ENCODE measurements around the gene USP28.
A peak's percentile ranks its signal among the peaks of the same experiment; 100 is the strongest.

The USP28 gene

GRCh38 chr11:113876798-113877669, 1.7 kb upstream of the USP28 start:
- DNase-seq (ENCODE audit: low spot score): no peak

DNA sequence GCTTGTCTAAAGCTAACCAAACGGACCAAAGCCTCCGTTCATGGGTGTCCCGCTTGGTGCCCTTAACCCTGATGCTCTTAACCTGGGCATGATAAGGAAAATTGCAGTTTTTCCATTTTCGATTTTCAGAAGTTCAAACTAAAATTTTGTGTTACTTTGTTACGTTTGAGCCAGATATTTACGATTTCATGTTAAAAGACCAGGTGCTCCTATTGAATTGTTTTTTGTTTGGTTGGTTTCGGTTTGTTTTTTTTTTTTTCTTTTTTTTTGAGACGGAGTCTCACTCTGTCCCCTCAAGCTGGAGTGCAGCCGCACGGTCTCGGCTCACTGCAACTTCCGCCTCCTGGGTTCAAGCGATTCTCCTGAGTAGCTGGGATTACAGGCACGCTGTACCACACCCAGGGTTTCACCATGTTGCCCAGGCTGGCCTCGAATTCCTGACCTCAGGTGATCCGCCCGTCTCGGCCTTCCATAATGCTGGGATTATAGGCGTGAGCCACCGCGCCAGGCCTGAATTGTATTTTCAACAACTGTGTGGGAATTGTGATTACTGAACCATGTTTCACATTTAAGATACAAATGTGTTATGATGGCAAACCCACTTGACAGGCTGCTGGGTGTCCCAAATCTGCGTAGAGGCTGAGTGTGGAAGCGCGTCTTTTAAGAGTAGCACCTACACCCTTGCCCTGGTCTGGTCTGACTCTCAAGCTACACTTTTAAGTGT, 864 bp upstream of the USP28 start:
- no peak for DNase-seq (ENCODE audit: low spot score)

GRCh38 chr11:113874581-113875233, 665 bp downstream of the USP28 start:
- peak; percentile 21 for DNase-seq (ENCODE audit: low spot score)

DNA sequence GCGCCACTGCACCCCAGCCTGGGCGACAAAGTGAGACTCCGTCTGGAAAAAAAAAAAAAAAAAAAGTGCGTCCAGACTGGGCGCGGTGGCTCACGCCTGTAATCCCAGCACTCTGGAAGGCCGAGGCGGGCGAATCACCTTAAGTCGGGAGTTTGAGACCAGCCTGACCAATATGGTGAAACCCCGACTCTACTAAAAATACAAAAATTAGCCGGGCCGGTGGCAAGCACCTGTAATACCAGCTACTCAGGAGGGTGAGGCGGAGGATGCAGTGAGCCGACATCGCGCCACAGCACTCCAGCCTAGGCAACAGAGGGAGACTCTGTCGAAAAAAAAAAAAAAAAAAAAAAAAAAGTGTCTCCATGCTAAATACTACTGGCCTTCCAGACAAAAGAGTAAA, 1.3 kb downstream of the USP28 start:
- no peak for DNase-seq (ENCODE audit: low spot score)

DNA sequence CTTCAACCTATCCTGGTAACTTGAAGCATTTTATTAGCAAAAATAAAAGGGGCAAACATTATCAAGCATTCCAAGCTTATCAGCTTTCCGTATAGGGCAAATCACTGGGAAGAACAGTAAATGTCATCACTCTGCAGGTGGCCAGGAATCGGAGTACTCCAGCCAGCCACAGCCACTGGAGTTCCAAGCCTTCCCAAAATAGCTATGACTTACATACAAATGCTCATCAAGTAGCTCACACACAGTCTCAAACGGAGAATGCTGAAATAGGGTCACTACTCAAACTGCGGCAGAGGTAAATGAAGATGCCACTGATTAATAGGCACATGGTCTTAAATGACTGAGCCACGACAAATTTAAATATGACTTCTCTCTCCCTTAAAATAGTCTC, 2.1 kb downstream of the USP28 start:
- no peak for DNase-seq (ENCODE audit: low spot score)

- DNase-seq (ENCODE audit: low spot score): no peak
Measured at GRCh38 chr11:113871336-113871735, 4.0 kb downstream of the USP28 start.

DNA sequence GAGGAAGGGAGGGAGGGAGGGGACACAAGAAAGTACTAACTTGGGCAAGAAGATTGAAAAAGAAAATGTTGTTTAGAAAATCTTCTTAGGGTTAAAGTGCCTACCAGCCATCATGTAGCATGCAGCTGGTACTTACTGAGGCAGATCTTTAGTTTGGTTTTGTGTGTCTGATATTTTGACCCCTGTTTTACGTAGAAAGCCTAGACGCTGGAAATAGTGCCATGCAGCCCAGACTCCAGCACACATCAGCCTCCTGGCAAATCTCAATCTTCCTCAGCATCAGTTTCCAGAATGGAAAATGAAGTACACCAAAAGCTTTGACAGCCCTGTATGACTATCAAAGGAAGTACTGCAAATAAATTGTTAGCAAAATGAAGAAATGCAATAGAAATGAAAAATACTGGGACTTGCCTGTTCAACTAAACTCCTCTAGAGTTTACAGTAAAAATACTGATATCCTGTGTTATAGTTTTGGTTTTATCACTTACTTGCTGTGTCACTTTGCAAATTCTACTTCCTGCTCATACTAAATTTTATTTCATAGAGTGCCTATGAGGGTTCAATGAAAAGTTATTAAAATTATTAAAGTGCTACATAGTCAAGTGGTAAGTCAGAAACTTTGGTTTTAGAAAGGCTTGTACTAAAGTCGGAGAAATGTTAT, 7.4 kb downstream of the USP28 start:
- no peak for DNase-seq (ENCODE audit: low spot score)

DNA sequence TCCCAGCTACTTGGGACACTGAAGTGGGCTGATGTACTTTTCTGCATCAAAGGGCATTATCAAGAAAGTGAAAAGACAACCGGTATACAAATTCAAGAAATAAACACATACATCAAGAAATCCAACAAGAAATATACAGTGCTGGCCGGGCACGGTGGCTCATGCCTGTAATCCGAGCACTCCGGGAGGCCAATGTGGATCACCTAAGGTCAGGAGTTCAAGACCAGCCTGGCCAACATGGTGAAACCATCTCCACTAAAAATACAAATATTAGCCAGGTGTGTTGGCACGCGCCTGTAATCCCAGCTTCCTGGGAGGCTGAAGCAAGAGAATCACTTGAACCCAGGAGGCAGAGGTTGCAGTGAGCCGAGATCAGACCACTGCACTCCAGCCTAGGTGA, 9.5 kb downstream of the USP28 start:
- DNase-seq (ENCODE audit: low spot score): no peak

- DNase-seq (ENCODE audit: low spot score): no peak
Measured at GRCh38 chr11:113864410-113864809, 11.0 kb downstream of the USP28 start.

- DNase-seq (ENCODE audit: low spot score): no peak
Measured at GRCh38 chr11:113862435-113862834, 12.9 kb downstream of the USP28 start.

DNA sequence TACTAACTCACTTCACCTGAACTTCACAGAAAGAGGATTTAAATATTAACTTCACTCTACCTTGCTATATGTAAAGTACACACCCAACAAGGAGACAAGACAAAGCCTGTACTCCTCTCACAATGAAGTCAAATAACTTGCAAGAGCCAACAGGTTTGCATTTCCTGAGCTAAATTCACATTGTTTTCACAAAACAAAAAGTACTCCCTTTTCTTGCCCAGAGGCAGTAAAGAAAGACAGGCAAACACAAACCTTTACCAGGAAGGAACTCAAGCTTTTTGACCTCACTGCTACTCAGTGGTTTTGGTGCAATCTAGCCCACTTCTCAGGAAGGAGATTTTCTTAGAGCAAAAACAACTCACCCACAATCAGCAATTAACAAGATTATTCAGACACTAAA, 15.7 kb downstream of the USP28 start:
- no peak for DNase-seq (ENCODE audit: low spot score)

DNA sequence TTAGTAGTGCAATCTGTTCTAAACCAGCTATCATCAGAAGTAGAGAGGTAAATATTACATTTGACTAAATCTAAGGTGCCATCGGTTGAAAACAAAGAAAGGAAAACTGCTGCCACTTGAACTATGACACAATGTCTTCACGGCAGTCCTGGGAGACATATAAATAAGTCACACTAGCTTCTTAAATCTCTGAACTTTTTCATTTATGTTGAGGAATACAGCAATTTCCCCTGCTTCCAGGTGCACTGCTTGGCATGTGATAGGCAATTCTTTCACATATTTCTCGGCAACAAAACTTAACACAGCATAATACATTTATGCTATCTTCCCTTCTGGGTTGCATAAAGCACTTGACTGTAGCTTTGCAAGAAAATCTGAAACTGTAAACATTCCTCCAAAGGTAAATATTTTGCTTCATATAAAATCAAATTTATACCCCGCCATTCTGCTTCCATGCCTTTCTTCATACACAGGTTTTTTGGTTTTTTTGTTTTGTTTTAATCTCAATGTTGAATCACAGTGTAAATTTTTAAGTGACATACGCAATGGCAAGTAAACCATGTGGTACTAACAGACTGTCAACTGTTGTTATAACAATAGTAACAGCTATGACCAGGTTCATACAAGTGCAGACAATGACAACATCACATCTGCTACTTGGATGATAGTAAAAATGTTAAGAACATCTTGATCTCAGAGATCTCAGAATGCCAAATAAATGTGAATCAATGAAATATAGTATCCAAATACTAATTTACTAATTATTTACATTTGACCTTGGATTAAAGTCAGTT, 18.2 kb downstream of the USP28 start:
- no peak for DNase-seq (ENCODE audit: low spot score)

DNA sequence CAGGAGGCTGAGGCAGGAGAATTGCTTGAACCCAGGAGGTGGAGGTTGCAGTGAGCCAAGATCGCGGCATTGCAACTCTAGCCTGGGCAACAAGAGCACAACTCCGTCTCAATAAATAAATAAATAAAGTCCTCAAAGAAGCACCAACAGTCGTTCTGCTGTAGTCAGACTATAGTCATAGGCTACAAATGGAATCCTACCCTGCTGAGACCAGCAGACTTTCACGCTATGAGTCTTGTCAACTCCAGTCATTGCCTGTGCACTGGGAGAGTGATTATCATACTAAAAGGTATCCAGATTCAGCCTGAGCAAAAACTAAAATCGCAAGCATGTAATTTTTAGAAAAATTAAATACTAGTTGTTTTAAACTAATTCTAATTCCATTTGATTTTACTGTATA, 19.6 kb downstream of the USP28 start:
- no peak for DNase-seq (ENCODE audit: low spot score)

DNA sequence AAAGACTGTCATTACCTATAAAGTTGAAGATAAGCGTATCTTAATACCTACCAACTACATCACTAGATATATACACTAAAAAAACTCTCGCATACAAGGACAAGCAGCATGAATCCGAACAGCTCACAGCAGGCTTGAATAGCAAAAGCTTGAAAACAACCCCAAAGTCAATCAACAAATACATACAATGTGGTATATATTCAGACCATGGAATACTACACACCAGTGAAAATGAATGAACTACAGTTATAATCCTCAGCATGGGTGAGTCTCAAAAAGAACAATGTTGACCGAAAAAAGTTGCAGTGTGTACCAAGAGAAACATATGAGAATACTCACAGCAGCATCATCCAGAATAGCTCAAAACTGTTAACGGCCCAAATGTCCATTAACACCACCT, 25.2 kb downstream of the USP28 start:
- DNase-seq (ENCODE audit: low spot score): no peak

DNA sequence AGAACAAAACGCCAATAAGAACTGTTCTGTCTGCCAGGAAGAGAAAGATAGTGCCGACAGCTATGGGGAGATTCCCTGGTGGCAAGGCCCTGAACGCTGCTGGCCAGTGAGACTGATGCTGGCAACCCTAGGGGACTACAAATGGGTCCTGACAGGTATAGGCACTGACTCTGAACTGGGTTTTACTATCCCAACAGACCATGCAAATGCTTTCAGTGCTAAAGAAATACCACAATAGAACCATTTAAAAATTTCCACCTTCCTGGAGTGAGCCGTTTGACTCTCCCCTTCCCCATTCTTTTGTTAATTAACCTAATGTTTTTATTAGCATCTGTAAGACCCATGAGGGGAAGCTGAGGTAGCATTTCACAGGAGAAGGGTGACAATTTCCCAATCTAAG, 25.7 kb downstream of the USP28 start:
- no peak for DNase-seq (ENCODE audit: low spot score)

DNA sequence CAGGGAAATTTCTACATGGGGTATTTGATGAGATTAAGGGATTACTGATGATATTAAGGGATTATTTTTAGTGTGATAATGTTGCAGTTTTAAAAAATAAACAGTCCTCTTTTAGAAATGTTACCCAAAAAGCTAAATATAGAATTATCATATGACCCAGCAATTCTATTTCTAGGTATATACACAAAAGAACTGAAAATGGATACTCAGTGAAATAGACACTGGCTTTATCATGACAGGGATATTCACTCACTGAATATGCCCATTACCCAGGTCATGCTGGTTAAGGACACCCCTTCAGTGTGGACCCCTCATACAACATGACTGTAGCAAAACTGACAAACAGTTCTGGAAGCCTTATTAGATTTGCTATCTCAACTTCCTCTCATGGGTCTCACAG, 27.8 kb downstream of the USP28 start:
- DNase-seq (ENCODE audit: low spot score): no peak

- DNase-seq (ENCODE audit: low spot score): no peak
Measured at GRCh38 chr11:113847111-113847510, 28.3 kb downstream of the USP28 start.

DNA sequence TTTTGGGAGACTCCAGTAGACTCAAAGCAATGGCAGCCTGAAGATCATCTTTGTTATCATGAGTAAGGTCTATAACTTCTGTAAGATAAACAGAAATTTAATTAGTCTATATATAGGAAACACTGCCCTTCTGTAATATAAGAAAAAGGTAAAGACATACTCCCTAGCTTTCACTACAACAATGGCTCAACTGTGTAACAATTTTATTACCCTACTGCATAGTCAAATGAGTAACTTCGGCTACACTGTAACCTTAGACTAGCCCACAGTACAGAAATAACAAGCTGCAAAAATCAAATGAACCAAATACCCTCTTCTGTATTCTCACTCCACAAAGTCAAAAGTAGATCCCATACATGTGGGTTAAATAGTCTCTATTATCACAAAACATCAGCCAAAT, 33.7 kb downstream of the USP28 start:
- DNase-seq (ENCODE audit: low spot score): peak; percentile 11

- peak; percentile 15 for DNase-seq (ENCODE audit: low spot score)
Measured at GRCh38 chr11:113840932-113841664, 34.3 kb downstream of the USP28 start.

GRCh38 chr11:113839842-113840241, 35.5 kb downstream of the USP28 start:
- peak; percentile 70 for DNase-seq (ENCODE audit: low spot score)

DNA sequence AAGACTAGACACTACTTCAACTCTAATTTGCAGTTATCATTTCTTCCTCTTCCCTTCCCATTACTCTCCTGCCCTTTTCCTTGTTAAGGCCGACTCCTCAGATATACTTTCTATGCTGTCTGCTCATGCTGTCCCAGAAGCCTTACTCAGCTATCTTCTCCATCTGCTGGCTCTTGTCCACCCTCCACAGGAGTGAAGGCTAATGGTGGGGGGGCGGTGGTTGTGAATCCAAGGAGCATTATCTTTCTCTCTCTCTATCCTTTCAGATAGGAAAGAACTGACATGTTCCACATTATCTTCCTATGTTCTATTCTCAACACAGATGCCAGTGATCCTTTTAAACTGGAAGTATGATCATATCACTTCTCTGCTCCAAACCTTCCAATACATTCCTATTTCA, 37.4 kb downstream of the USP28 start:
- DNase-seq (ENCODE audit: low spot score): no peak

Measured in germinal center (tissue), 1 donor.